GM12874 (cell line): ENCODE measurements around the gene BRD7.

ENCODE experiments used
- TF ChIP-seq, protein P1 (sequence below): IDR thresholded peaks from 2 replicates; pipeline ENCODE4 v1.5.1; 2011; ENCODE audit warnings: low read depth, mild to moderate bottlenecking, control low read depth, low read length, moderate library complexity; ENCODE audit not compliant: insufficient read depth

Gene BRD7

GRCh38 chr16:50309156-50309526, 59.6 kb downstream of the BRD7 start:
- TF ChIP-seq, protein P1, sequence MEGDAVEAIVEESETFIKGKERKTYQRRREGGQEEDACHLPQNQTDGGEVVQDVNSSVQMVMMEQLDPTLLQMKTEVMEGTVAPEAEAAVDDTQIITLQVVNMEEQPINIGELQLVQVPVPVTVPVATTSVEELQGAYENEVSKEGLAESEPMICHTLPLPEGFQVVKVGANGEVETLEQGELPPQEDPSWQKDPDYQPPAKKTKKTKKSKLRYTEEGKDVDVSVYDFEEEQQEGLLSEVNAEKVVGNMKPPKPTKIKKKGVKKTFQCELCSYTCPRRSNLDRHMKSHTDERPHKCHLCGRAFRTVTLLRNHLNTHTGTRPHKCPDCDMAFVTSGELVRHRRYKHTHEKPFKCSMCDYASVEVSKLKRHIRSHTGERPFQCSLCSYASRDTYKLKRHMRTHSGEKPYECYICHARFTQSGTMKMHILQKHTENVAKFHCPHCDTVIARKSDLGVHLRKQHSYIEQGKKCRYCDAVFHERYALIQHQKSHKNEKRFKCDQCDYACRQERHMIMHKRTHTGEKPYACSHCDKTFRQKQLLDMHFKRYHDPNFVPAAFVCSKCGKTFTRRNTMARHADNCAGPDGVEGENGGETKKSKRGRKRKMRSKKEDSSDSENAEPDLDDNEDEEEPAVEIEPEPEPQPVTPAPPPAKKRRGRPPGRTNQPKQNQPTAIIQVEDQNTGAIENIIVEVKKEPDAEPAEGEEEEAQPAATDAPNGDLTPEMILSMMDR: no peak

- TF ChIP-seq, protein P1: no peak
These were observed 60.4 kb downstream of the BRD7 start for GRCh38 chr16:50308237-50308965.

DNA sequence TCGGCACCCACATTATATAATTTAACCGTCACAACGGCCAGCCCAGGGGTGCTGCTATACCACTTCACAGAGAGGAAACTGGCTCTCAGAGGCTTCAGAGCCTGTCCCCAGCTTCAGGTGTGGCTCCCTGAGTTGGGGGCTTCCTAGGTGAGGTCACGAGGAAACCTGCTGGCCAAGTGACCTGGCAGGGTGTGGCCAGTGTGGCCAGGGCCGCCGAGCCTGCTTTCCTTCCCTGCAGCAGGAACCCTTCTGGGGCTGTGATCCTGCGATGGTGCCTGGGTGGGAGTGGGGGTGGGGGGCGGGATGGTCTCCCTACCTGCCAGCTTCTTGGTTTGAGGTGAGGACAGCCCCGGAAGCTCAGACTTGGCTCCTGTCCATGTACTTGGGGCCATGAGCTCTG, 62.5 kb downstream of the BRD7 start:
- TF ChIP-seq, protein P1: no peak

GRCh38 chr16:50305441-50306061, 63.2 kb downstream of the BRD7 start:
- TF ChIP-seq, protein P1: no peak

- TF ChIP-seq, protein P1: no peak
These were observed 64.0 kb downstream of the BRD7 start for GRCh38 chr16:50304467-50305440.

DNA sequence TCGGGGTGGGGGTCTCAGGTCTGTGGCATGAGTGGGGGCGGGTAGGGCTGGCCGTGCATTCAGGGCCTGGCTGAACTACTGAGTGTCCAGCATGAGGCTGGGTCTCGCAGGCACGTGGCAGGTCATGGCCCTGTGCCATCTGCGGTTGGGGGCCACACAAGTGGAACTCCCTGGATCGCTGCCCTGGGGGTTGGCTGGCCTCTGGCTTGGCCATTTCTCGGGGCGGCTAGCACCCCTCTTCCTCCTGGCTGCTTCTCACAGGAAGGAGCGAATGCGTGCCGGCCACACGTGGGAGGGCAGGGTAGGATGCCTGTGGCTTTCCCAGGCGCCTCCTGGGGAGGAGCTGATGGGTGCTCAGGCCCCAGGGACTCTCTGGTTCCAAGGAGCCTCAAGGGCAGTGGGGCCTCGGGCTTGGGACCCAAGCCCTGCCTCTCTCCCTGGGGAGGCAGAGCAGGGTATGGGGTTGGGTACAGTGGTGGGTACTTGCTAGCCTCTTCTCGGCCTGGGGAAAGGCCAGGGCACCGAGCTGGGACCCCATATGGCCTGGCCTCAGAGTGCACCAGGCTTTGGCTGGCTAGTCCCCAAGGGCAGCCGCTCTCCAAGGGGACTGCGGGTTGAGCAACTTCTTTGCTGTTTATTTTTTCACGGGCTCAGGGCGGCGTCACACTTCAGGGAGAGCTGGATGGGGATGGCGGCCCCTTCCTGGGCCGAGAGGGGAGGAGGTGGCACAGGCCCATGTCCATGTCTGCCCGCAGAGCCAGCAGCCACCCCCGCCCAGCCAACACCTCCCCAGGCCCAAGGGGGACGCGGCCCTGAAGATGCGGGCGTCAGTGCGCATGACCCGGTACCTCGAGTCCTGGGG, 65.0 kb downstream of the BRD7 start:
- TF ChIP-seq, protein P1: no peak
